Duodenal mucosa (tissue), 2 donors: ENCODE results near the gene CHMP3.

Experiments
- H3K27ac ChIP-seq: one replicate; pipeline ENCODE4 v1.7.0; 2013; ENCODE audit warnings: low read depth, low read length
- H3K27me3 ChIP-seq, 2 donors: one replicate each; pipeline ENCODE4 v1.7.0; 2013; ENCODE audit warnings: low read length in 2 of 2, control low read depth in 1 of 2; ENCODE audit not compliant: insufficient read depth in 2 of 2, control insufficient read depth in 1 of 2
- H3K36me3 ChIP-seq, 2 donors: one replicate each; pipeline ENCODE4 v1.7.0; 2013; ENCODE audit warnings: low read length in 2 of 2, control low read depth in 1 of 2; ENCODE audit not compliant: insufficient read depth in 2 of 2, control insufficient read depth in 1 of 2
- H3K4me1 ChIP-seq, 2 donors: one replicate each; pipeline ENCODE4 v1.7.0; 2013; ENCODE audit warnings: low read length in 2 of 2, control low read depth in 1 of 2; ENCODE audit not compliant: insufficient read depth in 2 of 2, control insufficient read depth in 1 of 2
- H3K4me3 ChIP-seq, 2 donors: one replicate each; pipeline ENCODE4 v1.7.0; 2013; ENCODE audit warnings: low read length in 2 of 2, low read depth in 1 of 2
- H3K9ac ChIP-seq, 2 donors: one replicate each; pipeline ENCODE4 v1.7.0; 2013; ENCODE audit warnings: low read length in 2 of 2, low read depth in 1 of 2
- H3K9me3 ChIP-seq, 2 donors: one replicate each; pipeline ENCODE4 v1.7.0; 2013; ENCODE audit warnings: low read length in 2 of 2, control low read depth in 1 of 2; ENCODE audit not compliant: control insufficient read depth in 1 of 2

The CHMP3 gene

DNA sequence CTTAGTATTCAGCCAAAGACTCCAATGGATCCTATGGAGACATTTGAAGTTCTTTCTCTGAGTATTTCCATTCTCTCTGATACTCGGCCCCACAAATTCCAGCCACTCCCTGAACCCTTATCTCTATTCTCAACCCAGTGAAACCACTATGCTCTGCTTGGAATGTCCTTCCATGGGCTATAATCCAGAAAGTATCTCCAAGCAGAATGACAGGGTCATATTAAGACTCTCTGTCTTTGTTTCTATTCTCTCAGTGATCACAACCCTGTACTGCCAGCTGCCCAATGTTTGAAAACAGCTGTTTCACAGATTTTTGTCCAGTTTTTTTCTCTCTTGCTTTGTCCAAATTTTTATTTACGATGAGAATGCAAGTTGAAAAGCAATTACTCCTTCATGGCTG lies 21.9 kb downstream of the CHMP3 start:
- no peaks in the 10 kb centered on the region for H3K27me3 ChIP-seq
- H3K9me3 ChIP-seq, result peaks cover under 1% of the 10 kb centered on the region in 2 donors
- peaks cover 6 to 9% of the 10 kb centered on the region in 2 donors for H3K4me1 ChIP-seq
- no peak overlapping the region for H3K27ac ChIP-seq
- no peak overlapping the region for H3K9ac ChIP-seq
- no peak overlapping the region for H3K4me3 ChIP-seq
- H3K36me3 ChIP-seq, result no peaks in the 10 kb centered on the region

DNA sequence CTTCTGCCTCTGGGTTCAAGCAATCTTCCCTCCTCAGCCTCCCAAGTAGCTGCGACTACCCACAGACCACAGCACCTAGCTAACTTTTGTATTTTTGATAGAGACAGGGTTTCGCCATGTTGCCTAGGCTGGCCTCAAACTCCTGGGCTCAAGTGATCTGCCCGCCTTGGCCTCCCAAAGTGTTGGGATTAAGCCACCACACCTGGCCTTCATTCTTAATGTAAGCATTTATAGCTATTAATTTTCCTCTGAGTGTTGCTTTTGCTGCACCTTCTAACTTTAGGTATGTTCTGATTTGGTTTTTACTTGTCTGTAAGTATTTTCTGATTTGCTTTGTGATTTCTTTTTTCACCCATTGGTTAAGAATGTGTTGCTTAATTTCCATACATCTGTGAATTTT lies 29.7 kb downstream of the CHMP3 start:
- H3K4me1 ChIP-seq, result no peaks in the 10 kb centered on the region
- H3K27ac ChIP-seq, result no peak overlapping the region
- peaks cover 3 to 4% of the 10 kb centered on the region in 2 donors for H3K36me3 ChIP-seq
- H3K9ac ChIP-seq, result no peak overlapping the region
- H3K27me3 ChIP-seq, result no peaks in the 10 kb centered on the region
- peaks cover 4 to 5% of the 10 kb centered on the region in 2 donors for H3K9me3 ChIP-seq
- no peak overlapping the region for H3K4me3 ChIP-seq

- Histone ChIP-seq H3K36me3 (peaks cover 5 to 16% of the 10 kb centered on the region in 2 donors), H3K27me3 (no peaks in the 10 kb centered on the region), H3K4me3 (no peak overlapping the region), H3K9ac (no peak overlapping the region), H3K27ac (no peak overlapping the region), H3K9me3 (peaks cover 0 to 1% of the 10 kb centered on the region in 2 donors), H3K4me1 (no peaks in the 10 kb centered on the region)
These were observed 37.6 kb downstream of the CHMP3 start for GRCh38 chr2:86525421-86526340.

DNA sequence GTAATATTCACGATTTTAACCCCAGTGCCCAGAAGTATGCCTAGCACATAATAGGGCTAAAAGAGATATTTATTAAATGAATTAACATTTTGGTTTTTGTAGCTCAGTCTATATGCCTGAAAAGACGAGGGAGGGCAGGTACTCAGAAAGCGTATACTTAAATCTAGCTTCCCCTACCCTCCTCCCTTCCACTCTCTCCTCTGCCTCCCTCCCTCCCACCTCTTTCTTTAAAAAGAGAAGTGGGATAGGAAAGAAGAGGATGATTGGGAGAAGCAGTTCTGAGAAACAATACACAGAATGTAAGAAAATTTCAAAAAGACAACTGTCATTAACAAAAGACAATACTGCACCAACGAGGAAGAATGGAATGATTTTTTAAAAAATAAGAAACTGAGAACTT lies 39.8 kb downstream of the CHMP3 start:
- H3K9ac ChIP-seq, result no peak overlapping the region
- no peaks in the 10 kb centered on the region for H3K27me3 ChIP-seq
- peaks cover 0 to 8% of the 10 kb centered on the region in 2 donors for H3K9me3 ChIP-seq
- H3K4me1 ChIP-seq, result no peaks in the 10 kb centered on the region
- no peak overlapping the region for H3K4me3 ChIP-seq
- peaks cover 5 to 20% of the 10 kb centered on the region in 2 donors for H3K36me3 ChIP-seq
- H3K27ac ChIP-seq, result no peak overlapping the region

DNA sequence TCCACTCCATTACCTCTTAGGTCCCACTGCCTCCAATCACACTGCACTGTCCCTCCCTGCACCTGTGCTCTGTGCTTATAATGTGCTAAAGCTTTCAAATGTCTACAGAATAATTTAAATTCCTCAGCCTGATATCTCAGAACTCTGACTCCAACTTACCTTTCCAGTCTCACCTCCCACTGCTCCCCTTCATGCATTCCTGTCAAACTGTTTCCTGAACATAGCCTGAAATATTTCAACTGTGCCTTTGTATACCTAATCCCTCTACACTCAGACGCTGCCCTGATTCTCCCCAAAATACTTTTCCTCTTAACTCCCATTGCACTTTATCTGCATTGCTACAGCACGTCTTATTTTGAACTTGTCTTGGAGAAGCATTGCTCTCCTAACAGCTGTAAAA lies 40.5 kb downstream of the CHMP3 start:
- Histone ChIP-seq H3K27me3 (no peaks in the 10 kb centered on the region), H3K9ac (no peak overlapping the region), H3K27ac (no peak overlapping the region), H3K9me3 (peaks cover 0 to 8% of the 10 kb centered on the region in 2 donors), H3K4me3 (no peak overlapping the region), H3K36me3 (peaks cover 5 to 20% of the 10 kb centered on the region in 2 donors), H3K4me1 (no peaks in the 10 kb centered on the region)

DNA sequence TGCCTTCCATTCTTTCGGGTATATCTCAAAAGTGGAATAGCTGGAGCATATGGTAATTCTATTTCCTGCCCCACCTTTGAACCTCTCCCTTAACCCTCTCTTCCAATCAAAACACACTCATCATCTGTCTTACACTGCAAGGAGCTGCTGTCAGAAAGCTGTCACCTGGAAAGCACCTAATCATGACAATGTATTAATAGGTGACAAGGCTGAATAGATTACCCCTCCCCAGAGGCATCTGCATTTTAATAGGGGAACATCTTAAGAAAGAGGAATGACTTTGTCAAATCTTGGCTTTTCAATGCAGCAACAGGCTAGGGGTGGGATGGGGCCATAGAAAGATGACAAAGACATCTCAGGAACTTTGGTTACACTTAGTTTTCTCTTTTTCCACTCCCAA lies 41.3 kb downstream of the CHMP3 start:
- H3K4me1 ChIP-seq, result no peaks in the 10 kb centered on the region
- H3K27me3 ChIP-seq, result no peaks in the 10 kb centered on the region
- H3K27ac ChIP-seq, result no peak overlapping the region
- no peak overlapping the region for H3K4me3 ChIP-seq
- H3K9me3 ChIP-seq, result peaks cover 0 to 8% of the 10 kb centered on the region in 2 donors
- no peak overlapping the region for H3K9ac ChIP-seq
- peaks cover 5 to 13% of the 10 kb centered on the region in 2 donors for H3K36me3 ChIP-seq

GRCh38 chr2:86520153-86520552 lies 43.1 kb downstream of the CHMP3 start:
- H3K4me1 ChIP-seq, result no peaks in the 10 kb centered on the region
- no peak overlapping the region for H3K9ac ChIP-seq
- H3K4me3 ChIP-seq, result no peak overlapping the region
- H3K9me3 ChIP-seq, result peaks cover 0 to 8% of the 10 kb centered on the region in 2 donors
- H3K36me3 ChIP-seq, result peaks cover 3 to 13% of the 10 kb centered on the region in 2 donors
- no peak overlapping the region for H3K27ac ChIP-seq
- H3K27me3 ChIP-seq, result no peaks in the 10 kb centered on the region

DNA sequence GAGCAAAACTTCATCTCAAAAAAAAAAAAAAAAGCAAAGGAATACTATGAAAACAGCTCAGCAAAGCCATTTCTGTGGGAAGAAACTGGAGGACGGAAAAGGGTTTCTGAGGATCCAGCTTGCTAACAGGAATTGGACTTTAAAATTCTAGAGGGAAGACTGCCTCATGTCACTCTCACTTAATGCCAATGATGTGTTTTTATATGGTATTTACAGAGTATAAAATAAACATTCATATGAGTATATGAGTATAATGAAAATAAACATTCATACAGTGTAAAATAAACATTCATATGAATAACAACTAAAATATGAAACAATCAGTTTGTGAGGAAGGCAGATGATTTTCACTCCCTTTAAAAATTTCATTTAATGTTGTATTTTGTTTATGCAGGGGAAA lies 43.9 kb downstream of the CHMP3 start:
- H3K4me3 ChIP-seq, result no peak overlapping the region
- no peaks in the 10 kb centered on the region for H3K4me1 ChIP-seq
- no peak overlapping the region for H3K27ac ChIP-seq
- H3K9me3 ChIP-seq, result peaks cover 0 to 8% of the 10 kb centered on the region in 2 donors
- H3K36me3 ChIP-seq, result peaks cover 3 to 13% of the 10 kb centered on the region in 2 donors
- H3K9ac ChIP-seq, result no peak overlapping the region
- H3K27me3 ChIP-seq, result no peaks in the 10 kb centered on the region

GRCh38 chr2:86518481-86518880 lies 44.8 kb downstream of the CHMP3 start:
- Histone ChIP-seq H3K27me3 (no peaks in the 10 kb centered on the region), H3K36me3 (peaks cover 3 to 8% of the 10 kb centered on the region in 2 donors), H3K4me1 (no peaks in the 10 kb centered on the region), H3K9ac (no peak overlapping the region), H3K4me3 (no peak overlapping the region), H3K9me3 (peaks cover 0 to 8% of the 10 kb centered on the region in 2 donors), H3K27ac (no peak overlapping the region)

DNA sequence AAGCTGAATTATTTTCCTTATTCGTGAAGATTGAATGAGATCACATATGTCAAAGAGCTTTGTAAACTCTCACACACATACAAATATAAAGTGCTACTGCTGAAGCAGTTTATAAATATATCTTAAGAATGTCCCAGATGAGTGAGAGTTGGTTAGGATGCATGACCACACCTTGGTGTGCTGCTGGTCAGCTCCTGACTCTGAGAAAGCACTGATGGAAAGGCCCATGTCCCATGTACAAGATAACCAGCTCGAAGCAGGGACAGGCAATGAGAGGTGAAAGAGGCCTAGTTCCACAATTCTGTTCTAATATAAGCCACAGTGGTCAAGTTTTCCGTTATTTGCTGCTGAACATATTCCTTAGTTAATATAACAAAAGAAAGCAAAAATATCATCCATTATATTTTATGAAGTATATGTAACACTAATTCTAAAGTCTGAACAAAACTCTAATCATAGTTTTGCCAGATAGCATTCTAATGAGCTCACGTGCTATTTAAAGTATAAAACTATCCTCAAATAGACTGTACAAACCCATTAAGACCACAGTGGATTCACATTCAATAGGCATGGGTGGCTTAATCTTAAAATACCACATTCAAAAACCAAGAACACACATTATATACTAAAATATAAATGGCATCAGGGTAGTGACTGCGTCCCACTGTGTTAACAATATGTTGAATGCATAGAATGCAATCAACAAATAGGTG lies 49.1 kb downstream of the CHMP3 start:
- Histone ChIP-seq H3K9ac (no peak overlapping the region), H3K27ac (no peak overlapping the region), H3K36me3 (peaks cover 5 to 17% of the 10 kb centered on the region in 2 donors), H3K4me1 (no peaks in the 10 kb centered on the region), H3K9me3 (no peaks in the 10 kb centered on the region), H3K27me3 (no peaks in the 10 kb centered on the region), H3K4me3 (no peak overlapping the region)
